ENCODE data around the gene FIGN. TPM values are rescaled to one million over a fixed set of nuclear protein-coding genes. Genes with fewer than 3 reads are reported as not detected.

FIGN gene
- total and polyA plus RNA-seq, 2 donors (not counting 1 experiment from before 2014, with no cell fraction given): not detected

- Mint-ChIP-seq H3K27me3 (no peaks in the 10 kb centered on the region), H3K9me3 (ENCODE audit: insufficient read depth) (no peaks in the 10 kb centered on the region), H3K4me1 (no peaks in the 10 kb centered on the region), H3K4me3 (no peak overlapping the region), H3K27ac (no peak overlapping the region)
- no peaks in the 10 kb centered on the region for H3K36me3 ChIP-seq (replicated peaks in 1 of 2; ENCODE audit: control extremely low read depth in 1 of 2, control insufficient read depth in 1 of 2, extremely low read depth in 1 of 2, insufficient read depth in 2 of 2, low read length in 1 of 2)
- no peaks in the 10 kb centered on the region for H3K4me1 ChIP-seq (ENCODE audit: control insufficient read depth in 2 of 2, insufficient read depth in 2 of 2, low read length in 2 of 2)
- H3K27me3 ChIP-seq (replicated peaks in 1 of 4; ENCODE audit: control extremely low read depth in 1 of 4, control insufficient read depth in 3 of 4, insufficient read depth in 4 of 4, low read length in 3 of 4): no peaks in the 10 kb centered on the region
- no peak overlapping the region for H3K4me2 ChIP-seq (replicated peaks; ENCODE audit: low read depth, low read length, poor library complexity, severe bottlenecking)
- intact Hi-C loops (cut with micrococcal nuclease): no loop called here
- no peak for DNase-seq
- no peaks in the 10 kb centered on the region for H4K20me1 ChIP-seq (ENCODE audit: control insufficient read depth, insufficient read depth, low read length, poor library complexity, severe bottlenecking)
- no peak overlapping the region for H3K9ac ChIP-seq (ENCODE audit: low read length)
- ChIA-PET CTCF (no interaction called here), POLR2A (no interaction called here)
- TF ChIP-seq EZH2 (IDR thresholded peaks at IDR 0.05; ENCODE audit: borderline replicate concordance, insufficient read depth, low read depth, low read length, poor library complexity, severe bottlenecking) (no peak), CTCF (IDR thresholded peaks at IDR 0.05) (no peak)
- H2AFZ ChIP-seq (ENCODE audit: insufficient read depth, low read depth, low read length, poor library complexity, severe bottlenecking): no peak overlapping the region
- H3K9me3 ChIP-seq (ENCODE audit: control extremely low read depth in 1 of 3, control insufficient read depth in 2 of 3, insufficient read depth in 1 of 3, low read length in 2 of 3): peaks cover 0 to 6% (median 0%) of the 10 kb centered on the region in 3 donors
- H3K79me2 ChIP-seq (ENCODE audit: control insufficient read depth, insufficient read depth, low read length): no peaks in the 10 kb centered on the region
- H3K4me3 ChIP-seq (ENCODE audit: control extremely low read depth in 1 of 5, extremely low read depth in 1 of 5, insufficient read depth in 1 of 5, low read depth in 2 of 5, low read length in 4 of 5): no peak overlapping the region
- WGBS (ENCODE audit: insufficient coverage): 92% methylated on average over 2 of the region's 2 CpGs
- no peak for ATAC-seq (ENCODE audit: low read depth)
- H3K27ac ChIP-seq (ENCODE audit: low read length in 2 of 2): no peak overlapping the region
Observed at GRCh38 chr2:163574309-163574708, 161.5 kb downstream of the FIGN start.

- H3K27me3 ChIP-seq (replicated peaks in 1 of 4; ENCODE audit: control extremely low read depth in 1 of 4, control insufficient read depth in 3 of 4, insufficient read depth in 4 of 4, low read length in 3 of 4): no peaks in the 10 kb centered on the region
- Mint-ChIP-seq H3K9me3 (ENCODE audit: insufficient read depth) (no peaks in the 10 kb centered on the region), H3K4me3 (no peak overlapping the region), H3K27ac (no peak overlapping the region), H3K27me3 (no peaks in the 10 kb centered on the region), H3K4me1 (no peaks in the 10 kb centered on the region)
- H3K79me2 ChIP-seq (ENCODE audit: control insufficient read depth, insufficient read depth, low read length): no peaks in the 10 kb centered on the region
- no peak overlapping the region for H3K27ac ChIP-seq (ENCODE audit: low read length in 2 of 2)
- no peak overlapping the region for H3K9ac ChIP-seq (ENCODE audit: low read length)
- no peak overlapping the region for H3K4me2 ChIP-seq (replicated peaks; ENCODE audit: low read depth, low read length, poor library complexity, severe bottlenecking)
- intact Hi-C loops (cut with micrococcal nuclease): no loop called here
- ATAC-seq (ENCODE audit: low read depth) (no peak), DNase-seq (no peak)
- no peak overlapping the region for H3K4me3 ChIP-seq (ENCODE audit: control extremely low read depth in 1 of 5, extremely low read depth in 1 of 5, insufficient read depth in 1 of 5, low read depth in 2 of 5, low read length in 4 of 5)
- H2AFZ ChIP-seq (ENCODE audit: insufficient read depth, low read depth, low read length, poor library complexity, severe bottlenecking): no peak overlapping the region
- no CpG with 5 or more reads among the region's 1 CpG for WGBS (ENCODE audit: insufficient coverage)
- H3K9me3 ChIP-seq (ENCODE audit: control extremely low read depth in 1 of 3, control insufficient read depth in 2 of 3, insufficient read depth in 1 of 3, low read length in 2 of 3): peaks cover 0 to 6% (median 0%) of the 10 kb centered on the region in 3 donors
- H3K4me1 ChIP-seq (ENCODE audit: control insufficient read depth in 2 of 2, insufficient read depth in 2 of 2, low read length in 2 of 2): no peaks in the 10 kb centered on the region
- H3K36me3 ChIP-seq (replicated peaks in 1 of 2; ENCODE audit: control extremely low read depth in 1 of 2, control insufficient read depth in 1 of 2, extremely low read depth in 1 of 2, insufficient read depth in 2 of 2, low read length in 1 of 2): no peaks in the 10 kb centered on the region
- TF ChIP-seq EZH2 (IDR thresholded peaks at IDR 0.05; ENCODE audit: borderline replicate concordance, insufficient read depth, low read depth, low read length, poor library complexity, severe bottlenecking): no peak
- no peak for TF ChIP-seq CTCF (IDR thresholded peaks at IDR 0.05)
- POLR2A ChIA-PET: no interaction called here
- CTCF ChIA-PET: no interaction called here
- no peaks in the 10 kb centered on the region for H4K20me1 ChIP-seq (ENCODE audit: control insufficient read depth, insufficient read depth, low read length, poor library complexity, severe bottlenecking)
Observed at GRCh38 chr2:163573652-163574051, 162.2 kb downstream of the FIGN start.
